Measurements from ENCODE around the gene SDK2. TPM values are rescaled to one million over a fixed set of nuclear protein-coding genes. Genes with fewer than 3 reads are reported as not detected.

The SDK2 gene
- total and polyA plus RNA-seq, 9 donors = 0.40 to 5.4 (median 0.96) TPM

- TF ChIP-seq CTCF (IDR thresholded peaks at IDR 0.05) (no peak), EP300 (IDR thresholded peaks at IDR 0.05) (no peak)
- no peak for DNase-seq
- 92 to 98% (median 95%) methylated on average over 2 of the region's 2 CpGs for WGBS, 3 donors
- Histone ChIP-seq H3K4me3 (no peak overlapping the region), H3K9me3 (no peaks in the 10 kb centered on the region), H3K36me3 (no peaks in the 10 kb centered on the region), H3K27me3 (no peaks in the 10 kb centered on the region), H3K27ac (no peak overlapping the region), H3K4me1 (ENCODE audit: insufficient read depth) (no peaks in the 10 kb centered on the region)
- intact Hi-C loops (cut with DNase I) = no loop called here
Observed at GRCh38 chr17:73632513-73632912, 11.7 kb downstream of the SDK2 start.

- H3K27ac ChIP-seq = no peak overlapping the region
- H3K9me3 ChIP-seq = no peaks in the 10 kb centered on the region
- 80 to 82% (median 80%) methylated on average over 18 to 19 of the region's 19 CpGs for WGBS, 3 donors
- DNase-seq = no peak
- H3K27me3 ChIP-seq = no peaks in the 10 kb centered on the region
- no peak for TF ChIP-seq EP300 (IDR thresholded peaks at IDR 0.05)
- TF ChIP-seq POLR2A (IDR thresholded peaks at IDR 0.05) = no peak
- TF ChIP-seq CTCF (IDR thresholded peaks at IDR 0.05) = no peak
- H3K4me1 ChIP-seq (ENCODE audit: insufficient read depth) = no peaks in the 10 kb centered on the region
- intact Hi-C loops (cut with DNase I) = no loop called here
- H3K4me3 ChIP-seq = no peak overlapping the region
- no peaks in the 10 kb centered on the region for H3K36me3 ChIP-seq
Observed at GRCh38 chr17:73630965-73631595, 13.2 kb downstream of the SDK2 start.

- no peak overlapping the region for H3K27ac ChIP-seq
- intact Hi-C loops (cut with DNase I) = no loop called here
- 93 to 97% (median 95%) methylated on average over 5 to 6 of the region's 6 CpGs for WGBS, 3 donors
- H3K36me3 ChIP-seq = no peaks in the 10 kb centered on the region
- no peak for DNase-seq
- H3K27me3 ChIP-seq = no peaks in the 10 kb centered on the region
- H3K9me3 ChIP-seq = no peaks in the 10 kb centered on the region
- H3K4me1 ChIP-seq (ENCODE audit: insufficient read depth) = no peaks in the 10 kb centered on the region
- no peak for TF ChIP-seq POLR2A (IDR thresholded peaks at IDR 0.05)
- no peak for TF ChIP-seq CTCF (IDR thresholded peaks at IDR 0.05)
- TF ChIP-seq EP300 (IDR thresholded peaks at IDR 0.05) = no peak
- no peak overlapping the region for H3K4me3 ChIP-seq
Observed at GRCh38 chr17:73630531-73630930, 13.7 kb downstream of the SDK2 start.

- intact Hi-C loops (cut with DNase I) = no loop called here
- DNase-seq = no peak
- H3K4me1 ChIP-seq (ENCODE audit: insufficient read depth) = no peaks in the 10 kb centered on the region
- H3K36me3 ChIP-seq = no peaks in the 10 kb centered on the region
- no peak overlapping the region for H3K27ac ChIP-seq
- H3K9me3 ChIP-seq = no peaks in the 10 kb centered on the region
- H3K4me3 ChIP-seq = no peak overlapping the region
- no peaks in the 10 kb centered on the region for H3K27me3 ChIP-seq
- no peak for TF ChIP-seq CTCF (IDR thresholded peaks at IDR 0.05)
- TF ChIP-seq POLR2A (IDR thresholded peaks at IDR 0.05) = no peak
- no peak for TF ChIP-seq EP300 (IDR thresholded peaks at IDR 0.05)
- WGBS, 3 donors = 82 to 85% (median 83%) methylated on average over 13 of the region's 13 CpGs
Observed at GRCh38 chr17:73628642-73629552, 15.3 kb downstream of the SDK2 start.

All from ovary (tissue), 9 donors.